Lower leg skin (tissue), 4 donors: ENCODE measurements around the gene ERC2. TPM values are rescaled to one million over a fixed set of nuclear protein-coding genes. Genes with fewer than 3 reads are reported as not detected.

Source experiments
- DNase-seq, 2 donors: peaks; one replicate each; pipeline ENCODE4 v3.0.0-alpha.2; 2019; ENCODE audit warnings: low spot score in 2 of 2
- H3K4me3 ChIP-seq: fragments of 200-600 bp; sonication (generic); 2 replicates; pipeline ENCODE4 v1.5.1; 2017; ENCODE audit warnings: mild to moderate bottlenecking, low read depth; ENCODE audit not compliant: poor library complexity, severe bottlenecking
- CTCF ChIP-seq, 3 donors: fragments of 450-650 bp; IDR thresholded peaks; one replicate each; pipeline ENCODE4 v1.5.1; 2016; ENCODE audit warnings: antibody characterized with exemption in 3 of 3, mild to moderate bottlenecking in 3 of 3, moderate library complexity in 2 of 3
- POLR2A ChIP-seq, 2 donors: fragments of 450-650 bp; IDR thresholded peaks; one replicate each; pipeline ENCODE4 v1.6.1; 2016 to 2017; ENCODE audit warnings: antibody characterized with exemption in 2 of 2, mild to moderate bottlenecking in 1 of 2, moderate library complexity in 1 of 2
- WGBS, 2 donors: methylation state at CpG; one replicate each; pipeline ENCODE4 v1.1.5; 2018; 5-methylcytosine and 5-hydroxymethylcytosine counted together
- intact Hi-C: fragments of 100-400 bp; cut with DNase I; formaldehyde crosslinking; loops from one replicate; pipeline ENCODE4 v1.15.0; 2023; ENCODE audit warnings: low total_unique reads
- total RNA-seq, 4 donors: library from RNA; depleted of rRNA; stranded (reverse); fragments of >200 nt; gene quantifications; one replicate each; pipeline ENCODE4 v1.1.0, GENCODE V29; 2016

The ERC2 gene
- total RNA-seq, 4 donors from 2014 or later, result 0.23 to 1.3 (median 0.42) TPM; not detected in 1

DNA sequence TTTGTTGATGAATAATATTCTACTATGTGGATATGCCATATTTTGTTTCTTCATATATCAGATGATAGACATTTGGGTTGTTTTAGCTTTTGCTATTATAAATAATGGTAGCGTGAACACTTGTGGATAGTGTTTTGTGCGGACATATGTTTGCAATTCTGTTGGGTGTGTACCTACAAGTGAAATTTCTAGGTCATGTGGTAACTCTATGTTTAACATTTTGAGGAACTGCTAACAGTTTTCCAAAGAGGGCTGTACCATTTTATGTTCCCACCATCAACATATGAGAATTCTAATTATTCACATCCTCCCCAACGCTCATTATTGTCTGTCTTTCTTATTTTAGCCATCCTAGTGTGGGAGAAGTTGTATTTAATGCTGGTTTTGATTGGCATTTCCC lies 303.8 kb downstream of the ERC2 start:
- no peak overlapping the region for H3K4me3 ChIP-seq
- WGBS, 2 donors, result 87 to 90% methylated on average over 3 of the region's 3 CpGs
- TF ChIP-seq CTCF (IDR thresholded peaks at IDR 0.05), result no peak
- no peak for TF ChIP-seq POLR2A (IDR thresholded peaks at IDR 0.05)
- intact Hi-C loops, result no loop called here
- DNase-seq, result no peak

GRCh38 chr3:56157693-56158362 lies 310.4 kb downstream of the ERC2 start:
- DNase-seq, result peak in 1 of 2 donors; percentile 20

GRCh38 chr3:56154297-56154696 lies 314.0 kb downstream of the ERC2 start:
- no peak overlapping the region for H3K4me3 ChIP-seq
- 88 to 100% methylated on average over 1 of the region's 1 CpG for WGBS, 2 donors
- no peak for TF ChIP-seq POLR2A (IDR thresholded peaks at IDR 0.05)
- intact Hi-C loops, result no loop called here
- DNase-seq, result no peak

More at GRCh38 chr3:56157693-56158362, 310.4 kb downstream of the ERC2 start:
- no peak overlapping the region for H3K4me3 ChIP-seq
- TF ChIP-seq POLR2A (IDR thresholded peaks at IDR 0.05), result no peak
- no peak for TF ChIP-seq CTCF (IDR thresholded peaks at IDR 0.05)
- intact Hi-C loops, result no loop called here
- WGBS, 2 donors, result 65 to 68% methylated on average over 3 of the region's 3 CpGs

DNA sequence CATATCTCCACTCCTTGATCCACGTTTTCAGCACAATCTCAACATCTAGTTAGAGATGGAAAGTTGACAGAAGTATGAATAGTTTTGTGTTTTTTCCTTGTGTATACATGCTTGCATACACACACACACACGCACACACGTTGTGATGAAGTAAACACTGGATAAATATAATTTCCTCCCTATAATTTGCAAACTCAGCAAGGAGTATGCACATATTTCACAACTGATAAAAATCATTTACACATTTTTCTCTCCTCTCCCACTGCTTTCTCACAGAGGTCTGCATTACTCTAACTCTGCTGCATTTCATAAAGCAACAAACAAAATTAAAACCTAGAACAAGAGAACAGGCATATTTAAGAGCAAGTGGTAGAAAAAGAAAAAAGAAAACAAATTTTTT lies 320.9 kb downstream of the ERC2 start:
- WGBS, 2 donors, result 63 to 69% methylated on average over 3 of the region's 3 CpGs
- intact Hi-C loops, result no loop called here
- no peak overlapping the region for H3K4me3 ChIP-seq
- TF ChIP-seq POLR2A (IDR thresholded peaks at IDR 0.05) (no peak), CTCF (IDR thresholded peaks at IDR 0.05) (no peak)
- DNase-seq, result no peak

- WGBS, 2 donors, result 65 to 68% methylated on average over 2 of the region's 2 CpGs
- TF ChIP-seq CTCF (IDR thresholded peaks at IDR 0.05) (no peak), POLR2A (IDR thresholded peaks at IDR 0.05) (no peak)
Observed at GRCh38 chr3:56145410-56145809, 322.9 kb downstream of the ERC2 start.

DNA sequence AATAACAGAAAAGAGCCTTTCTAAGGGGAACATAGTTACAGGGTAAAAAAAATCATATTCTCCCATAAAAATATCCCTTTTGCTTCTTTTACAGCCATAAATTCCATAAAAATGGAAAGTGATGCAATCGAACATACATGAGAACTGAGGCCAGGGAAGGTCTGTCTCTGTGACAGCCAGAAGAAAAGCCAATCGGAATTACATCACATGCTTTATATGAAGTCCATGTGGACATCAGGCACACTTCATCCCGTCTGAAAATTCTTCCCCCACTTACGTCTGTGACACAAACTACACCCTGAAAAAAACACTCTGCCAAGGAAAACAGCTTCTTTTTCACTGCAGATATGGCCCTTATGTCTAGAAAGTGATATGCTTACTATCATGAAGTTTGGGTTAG lies 323.5 kb downstream of the ERC2 start:
- WGBS, 2 donors, result 50 to 52% methylated on average over 4 of the region's 4 CpGs
- DNase-seq, result no peak
- TF ChIP-seq CTCF (IDR thresholded peaks at IDR 0.05) (no peak), POLR2A (IDR thresholded peaks at IDR 0.05) (no peak)
- intact Hi-C loops, result no loop called here
- no peak overlapping the region for H3K4me3 ChIP-seq

More at GRCh38 chr3:56145410-56145809, 322.9 kb downstream of the ERC2 start:
- intact Hi-C loops, result no loop called here
- no peak for DNase-seq
- no peak overlapping the region for H3K4me3 ChIP-seq
